Measurements from ENCODE around the gene RNU4-1. TPM values are rescaled to one million over a fixed set of nuclear protein-coding genes. Genes with fewer than 3 reads are reported as not detected.

Gene RNU4-1
- total and polyA plus RNA-seq, 2 of the 4 experiments (the other 2 are of a cell fraction), result under 0.01 TPM; not detected in 1

GRCh38 chr12:120260607-120261006, 32.4 kb downstream of the RNU4-1 start:
- no TSS peak for BruUV-seq (replicated peaks)
- H3K9me1 ChIP-seq (ENCODE audit: insufficient read depth, low read length), result peaks cover 47% of the 10 kb centered on the region
- H2AK5ac ChIP-seq (ENCODE audit: low read depth, low read length), result no peak overlapping the region
- H3K27ac ChIP-seq (ENCODE audit: insufficient read depth, low read length), result no peak overlapping the region
- peaks cover 89% of the 10 kb centered on the region for H4K20me1 ChIP-seq (ENCODE audit: insufficient read depth, low read length)
- no peak overlapping the region for H3K4me2 ChIP-seq (ENCODE audit: low read depth, low read length)
- H3K27me3 ChIP-seq (ENCODE audit: control insufficient read depth, insufficient read depth, low read length), result no peaks in the 10 kb centered on the region
- no peak overlapping the region for H2AK9ac ChIP-seq (replicated peaks; ENCODE audit: low read depth, low read length, poor library complexity)
- DNase-seq (no peak), ATAC-seq (ENCODE audit: low read depth) (no peak)
- WGBS, 2 experiments (ENCODE audit: extremely low coverage in 2 of 2, insufficient read length in 1 of 2), result no CpG with 5 or more reads among the region's 5 CpGs
- POLR2A ChIA-PET (ENCODE audit: unreplicated experiment), result interaction anchor here (1.1 to 6.5 kb wide), 2 partner anchors 29 to 59 kb away, joined by 3 to 39 read pairs; no protein-coding TSS in a partner anchor
- H3K36me3 ChIP-seq (ENCODE audit: control insufficient read depth, insufficient read depth, low read length), result peaks cover 7% of the 10 kb centered on the region
- intact Hi-C loops (cut with micrococcal nuclease), result no loop called here
- no peak overlapping the region for H3K56ac ChIP-seq (ENCODE audit: extremely low read depth, insufficient read depth, low read length)
- no peak overlapping the region for H2BK5ac ChIP-seq (ENCODE audit: low read depth, low read length, poor library complexity, severe bottlenecking)
- H3K9ac ChIP-seq (ENCODE audit: low read depth, low read length), result no peak overlapping the region
- H3K79me1 ChIP-seq (ENCODE audit: low read depth in 1 of 2, low read length in 2 of 2), result peaks cover 2 to 62% of the 10 kb centered on the region in 2 experiments; a peak in 2 of 4 replicates
- CTCF ChIA-PET, result interaction anchor here (1.1 to 2.4 kb wide), 3 partner anchors 25 to 59 kb away, joined by 3 to 14 read pairs (median 8); no protein-coding TSS in a partner anchor
- H3K4me1 ChIP-seq (ENCODE audit: control insufficient read depth, insufficient read depth, low read length), result peaks cover 40% of the 10 kb centered on the region
- in situ Hi-C loops (cut with MboI; ENCODE audit: low sequenced_read_pairs), result loop anchor here (5.0 kb wide), 1 partner anchor 33 kb away; no protein-coding TSS in a partner anchor
- no peak overlapping the region for H4K5ac ChIP-seq (ENCODE audit: low read depth, low read length)
- peak overlapping the region; percentile 23; the same call in 1 of the 2 replicates for H3K14ac ChIP-seq (replicated peaks; ENCODE audit: low read depth, low read length)
- H2BK120ac ChIP-seq (ENCODE audit: low read depth, low read length), result no peak overlapping the region
- TF ChIP-seq CEBPB (IDR thresholded peaks at IDR 0.05; ENCODE audit: low read depth, low read length), result no peak
- TF ChIP-seq NFE2L2 (IDR thresholded peaks at IDR 0.05; ENCODE audit: low read depth, low read length), result no peak
- TF ChIP-seq CHD1 (IDR thresholded peaks at IDR 0.05; ENCODE audit: low read depth, low read length), result no peak
- TF ChIP-seq CTCF (conservative IDR thresholded peaks at IDR 0.05; ENCODE audit: low read depth, low read length), result no peak
- no peak for TF ChIP-seq USF2 (IDR thresholded peaks at IDR 0.05; ENCODE audit: low read depth, low read length)
- H4K8ac ChIP-seq (ENCODE audit: low read depth in 2 of 2, low read length in 2 of 2), result no peak overlapping the region
- dilution Hi-C loops (cut with HindIII; ENCODE audit: low sequenced_read_pairs, unreplicated experiment), result no loop called here
- H2BK20ac ChIP-seq (ENCODE audit: low read depth, low read length), result no peak overlapping the region
- no peak overlapping the region for H4K91ac ChIP-seq (ENCODE audit: insufficient read depth, low read depth, low read length)
- H2BK15ac ChIP-seq (ENCODE audit: low read depth, low read length), result no peak overlapping the region
- no peak overlapping the region for H3K18ac ChIP-seq (ENCODE audit: low read depth, low read length)
- no peaks in the 10 kb centered on the region for H3K9me3 ChIP-seq (ENCODE audit: control insufficient read depth, insufficient read depth, low read length)
- no peak overlapping the region for H3K4ac ChIP-seq (ENCODE audit: low read depth, low read length)
- no peak overlapping the region for H2AFZ ChIP-seq (replicated peaks; ENCODE audit: low read length, poor library complexity)
- no peak overlapping the region for H3K4me3 ChIP-seq (ENCODE audit: insufficient read depth, low read depth, low read length)
- no peak overlapping the region; the same call in 1 of the 2 replicates for H3K23ac ChIP-seq (ENCODE audit: low read depth, low read length)

Data from IMR-90 (cell line).